ENCODE measurements around the gene NEURL1B.
"Not testable (repeated sequence)": the region's sequence is repeated elsewhere in the genome, so short reads cannot be mapped to it uniquely, and the experiment has no call there.

The NEURL1B gene

GRCh38 chr5:172634106-172634899, 6.8 kb upstream of the NEURL1B start:
- DNase-seq (ENCODE audit: low spot score): no peak

GRCh38 chr5:172635038-172635437, 6.0 kb upstream of the NEURL1B start:
- no peak for DNase-seq (ENCODE audit: low spot score)

- DNase-seq (ENCODE audit: low spot score): no peak
Measured at GRCh38 chr5:172636279-172637050, 4.6 kb upstream of the NEURL1B start.

DNA sequence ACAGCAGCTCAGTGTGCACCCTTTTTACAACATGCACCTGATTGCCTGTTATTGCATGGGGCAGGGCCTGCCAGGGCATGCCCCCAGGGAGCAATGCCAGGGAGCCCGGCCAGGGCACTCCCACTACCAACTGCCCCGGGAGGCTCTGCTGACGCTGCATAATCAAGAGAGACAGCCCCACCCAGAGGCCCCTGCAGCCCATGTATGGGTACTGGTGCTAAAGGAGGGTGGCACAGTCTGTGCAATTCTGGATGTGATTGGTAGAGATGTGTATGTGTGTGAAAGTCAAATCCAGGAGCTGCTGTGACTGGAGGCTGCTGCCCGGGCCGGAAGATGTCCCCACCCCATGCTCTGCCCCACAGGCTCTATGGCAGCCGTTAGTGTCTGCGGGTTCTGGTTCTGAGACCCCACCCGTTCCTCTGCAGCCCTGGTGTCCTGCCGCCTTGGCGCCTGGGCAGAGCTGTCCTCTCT, 3.9 kb upstream of the NEURL1B start:
- no peak for DNase-seq (ENCODE audit: low spot score)

GRCh38 chr5:172637740-172638139, 3.3 kb upstream of the NEURL1B start:
- DNase-seq (ENCODE audit: low spot score): no peak

- DNase-seq (ENCODE audit: low spot score): no peak
Measured at GRCh38 chr5:172638209-172638768, 2.8 kb upstream of the NEURL1B start.

DNA sequence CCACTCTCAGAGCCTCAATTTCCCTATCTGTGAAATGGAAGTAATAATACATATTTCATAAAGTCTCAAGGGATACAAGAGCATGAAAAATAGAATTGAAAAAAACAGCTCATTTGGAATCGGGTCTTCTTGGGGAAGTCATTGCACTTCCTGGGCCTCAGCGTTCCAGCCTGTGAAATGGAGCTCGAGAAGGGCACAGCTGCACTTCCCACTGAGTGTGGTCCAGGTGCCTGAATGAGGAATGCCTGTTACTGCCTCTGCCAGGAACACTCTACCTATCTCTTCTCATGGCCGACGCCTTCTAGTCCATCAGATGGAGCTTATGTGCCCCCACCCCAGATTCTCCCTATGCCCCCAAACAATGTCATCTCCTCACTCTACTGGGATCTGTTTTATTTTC, 924 bp upstream of the NEURL1B start:
- DNase-seq (ENCODE audit: low spot score): no peak

DNA sequence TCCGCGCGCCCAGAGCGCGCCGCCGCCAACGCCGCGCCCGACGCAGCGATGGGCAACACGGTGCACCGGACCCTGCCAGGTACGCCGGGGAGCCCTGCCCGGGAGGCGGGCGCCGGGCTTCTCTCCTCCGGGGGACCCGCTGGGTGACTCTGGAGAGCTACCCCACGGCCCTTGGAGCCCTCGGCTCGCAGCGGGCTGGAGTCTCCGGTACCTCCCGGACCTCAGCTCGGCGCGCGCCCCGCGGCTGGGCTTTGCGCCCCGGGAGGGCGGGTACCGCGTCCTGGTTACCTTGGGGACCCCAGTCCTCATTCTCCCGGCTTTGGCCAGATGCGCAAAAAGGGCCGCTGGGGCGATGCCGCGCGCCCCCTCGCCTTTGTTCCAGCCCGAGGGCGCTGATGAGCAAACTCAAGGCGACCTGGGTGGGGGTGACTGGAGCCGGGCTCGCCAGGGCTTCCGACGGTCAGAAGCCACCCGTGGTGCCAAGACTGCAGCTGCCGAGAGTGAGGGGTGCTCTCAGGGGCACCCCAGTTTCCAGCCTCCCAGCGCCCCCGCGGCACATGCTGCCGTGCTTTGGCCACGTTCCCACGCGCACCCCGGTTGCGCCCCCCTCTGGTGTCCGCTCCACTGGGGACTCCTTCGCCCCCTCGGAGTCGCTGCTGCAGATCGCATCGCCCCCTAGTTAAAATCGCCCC, 442 bp downstream of the NEURL1B start:
- DNase-seq (ENCODE audit: low spot score): no peak

DNA sequence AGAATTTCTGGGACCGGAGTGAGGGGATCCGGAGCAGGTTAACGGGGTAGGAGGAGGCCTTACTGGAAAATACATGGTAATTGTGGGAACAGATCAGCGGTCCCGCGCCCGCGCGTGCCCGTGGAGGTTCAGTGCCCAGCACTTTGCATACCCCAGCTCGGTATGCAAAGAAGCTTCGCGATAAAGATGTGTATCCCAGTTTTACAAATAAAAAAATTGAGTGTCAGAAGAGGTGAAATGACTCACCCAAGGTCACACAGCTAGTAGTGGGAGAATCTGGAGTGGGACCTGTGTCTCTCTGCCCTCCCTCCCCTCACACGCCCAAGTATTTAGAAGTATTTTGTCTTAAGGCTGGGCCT, 967 bp downstream of the NEURL1B start:
- no peak for DNase-seq (ENCODE audit: low spot score)

DNA sequence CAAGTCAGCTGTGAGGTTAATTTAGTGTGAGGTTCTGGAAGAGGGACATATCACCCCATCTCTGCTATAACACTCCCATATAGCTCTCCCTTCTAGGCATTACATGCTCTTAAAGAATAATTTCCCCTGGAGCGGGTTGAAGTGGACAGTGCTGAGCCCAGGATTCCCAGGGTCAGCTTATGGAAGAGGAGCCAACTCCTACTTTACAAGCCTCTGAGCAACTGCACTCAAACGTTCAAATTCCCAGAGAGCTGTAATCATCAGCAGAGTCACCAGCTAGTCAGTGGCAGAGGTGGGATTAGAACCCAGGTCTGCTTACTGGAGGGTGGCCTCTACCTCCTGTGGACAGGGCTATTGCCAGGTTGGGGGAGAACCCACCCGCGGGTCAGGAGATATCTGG, 1.4 kb downstream of the NEURL1B start:
- no peak for DNase-seq (ENCODE audit: low spot score)

GRCh38 chr5:172642926-172643871, 2.1 kb downstream of the NEURL1B start:
- DNase-seq (ENCODE audit: low spot score): peak; percentile 20

- DNase-seq (ENCODE audit: low spot score): no peak
Measured at GRCh38 chr5:172644266-172644665, 3.2 kb downstream of the NEURL1B start.

- DNase-seq (ENCODE audit: low spot score): no peak
Measured at GRCh38 chr5:172644711-172645110, 3.6 kb downstream of the NEURL1B start.

DNA sequence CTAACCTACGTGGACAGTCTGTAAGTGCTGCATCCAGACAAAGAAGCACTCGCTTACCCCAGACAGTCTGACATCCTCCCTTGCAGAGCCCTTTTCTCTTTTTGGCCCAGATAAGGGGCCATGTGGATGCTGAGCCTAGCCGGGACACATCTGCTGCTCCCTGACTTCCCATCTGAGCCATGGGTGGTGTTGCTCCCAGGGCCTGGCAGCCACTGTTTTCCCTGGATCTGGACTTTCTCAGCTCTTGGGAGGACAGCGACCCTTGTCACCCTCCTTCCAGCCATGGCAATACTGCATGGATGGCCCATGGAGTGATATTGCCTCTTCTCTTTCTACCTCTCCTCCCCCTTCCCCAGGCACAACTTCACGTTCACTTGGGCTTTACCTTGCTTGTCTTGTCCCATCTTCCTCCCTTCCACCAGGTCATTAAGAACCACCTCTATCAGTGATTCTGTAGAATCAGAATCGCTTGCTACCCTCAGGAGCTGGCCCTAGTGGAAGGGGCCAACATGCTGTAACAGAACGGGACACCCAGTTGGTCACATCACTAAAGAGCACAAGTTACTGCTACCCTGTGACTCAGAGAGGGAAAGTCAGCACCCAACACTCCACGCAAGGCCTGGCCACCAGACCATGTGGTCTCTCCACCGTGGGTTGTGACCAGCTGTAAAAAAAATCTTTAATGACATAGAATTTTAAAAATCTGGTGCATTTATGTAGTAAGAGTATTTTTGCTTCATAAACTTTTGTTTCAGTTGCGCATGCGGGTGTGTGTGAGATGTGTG, 4.4 kb downstream of the NEURL1B start:
- no peak for DNase-seq (ENCODE audit: low spot score)

DNA sequence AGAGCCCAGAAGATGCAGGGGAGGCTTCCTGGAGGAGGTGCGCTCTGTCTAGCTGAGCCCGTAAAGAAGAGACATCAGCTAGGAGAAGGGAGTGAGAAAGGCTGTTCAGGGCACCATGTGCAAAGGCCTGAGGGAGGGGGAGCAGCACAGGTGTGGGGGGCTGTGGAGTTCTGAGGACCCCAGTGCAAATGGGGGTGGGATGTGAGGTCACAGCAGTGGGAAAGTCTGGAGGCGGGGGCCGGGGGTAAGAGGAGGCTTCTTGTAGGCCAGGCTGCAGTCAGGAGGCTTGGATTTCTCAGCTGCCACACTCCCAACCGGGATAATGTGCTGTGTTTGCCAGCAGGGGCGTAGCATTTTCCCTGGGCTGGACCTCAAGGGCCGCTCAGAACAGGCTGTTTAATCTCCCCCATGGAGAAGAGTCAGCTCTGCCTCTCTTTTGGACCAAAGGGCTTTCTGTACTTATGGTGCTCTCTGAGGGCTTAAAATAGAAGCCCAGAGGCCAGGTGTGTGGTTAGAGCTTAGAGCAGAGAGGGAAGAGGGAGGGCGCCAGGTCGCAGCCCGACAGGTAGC, 5.7 kb downstream of the NEURL1B start:
- no peak for DNase-seq (ENCODE audit: low spot score)

- DNase-seq (ENCODE audit: low spot score): no peak
Measured at GRCh38 chr5:172647352-172648012, 6.4 kb downstream of the NEURL1B start.

GRCh38 chr5:172648013-172648381, 6.9 kb downstream of the NEURL1B start:
- no peak for DNase-seq (ENCODE audit: low spot score)

- no peak for DNase-seq (ENCODE audit: low spot score)
Measured at GRCh38 chr5:172648755-172649154, 7.7 kb downstream of the NEURL1B start.

DNA sequence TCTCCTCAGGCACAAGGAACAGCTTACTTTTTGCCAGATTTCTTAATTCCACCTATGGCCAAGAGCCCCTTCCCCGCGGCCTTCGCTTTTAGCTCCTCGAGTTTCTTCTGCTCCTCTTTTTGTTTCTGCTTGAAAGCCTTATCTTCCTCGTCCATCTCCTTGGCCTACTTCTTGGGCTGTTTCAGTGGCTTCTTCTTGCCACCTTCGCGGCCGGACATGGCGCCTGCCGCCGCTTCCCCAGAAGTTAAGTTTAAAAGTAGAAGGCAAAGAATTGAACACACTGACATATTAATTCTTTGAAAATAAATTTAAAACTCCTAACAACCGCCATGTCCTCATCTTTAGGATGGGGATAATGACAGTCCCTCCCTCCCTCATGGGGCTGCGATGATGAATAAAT, 15.4 kb downstream of the NEURL1B start:
- DNase-seq (ENCODE audit: low spot score): not testable (repeated sequence)

All from pons (tissue), 1 donor.